Mesothelial cell of epicardium (in vitro differentiated cells): ENCODE data around the gene COIL. TPM values are rescaled to one million over a fixed set of nuclear protein-coding genes. Genes with fewer than 3 reads are reported as not detected.

Experiments used
- DNase-seq, 2 experiments: peaks; one replicate each; pipeline ENCODE4 v3.0.0; 2021; ENCODE audit warnings: low spot score in 2 of 2; ENCODE audit not compliant: unreplicated experiment in 2 of 2
- H3K27ac Mint-ChIP-seq: 2 replicates; pipeline ENCODE4 v1.8.0; 2021; ENCODE audit warnings: mixed read lengths
- H3K27me3 Mint-ChIP-seq: 2 replicates; pipeline ENCODE4 v1.8.0; 2021; ENCODE audit warnings: low read depth, mixed read lengths
- H3K36me3 Mint-ChIP-seq: 2 replicates; pipeline ENCODE4 v1.8.0; 2021; ENCODE audit warnings: mixed read lengths
- H3K4me1 Mint-ChIP-seq: 2 replicates; pipeline ENCODE4 v1.8.0; 2021; ENCODE audit warnings: mixed read lengths
- H3K4me3 Mint-ChIP-seq: 2 replicates; pipeline ENCODE4 v1.8.0; 2021; ENCODE audit warnings: mild to moderate bottlenecking, moderate library complexity, mixed read lengths
- H3K9me3 Mint-ChIP-seq: 2 replicates; pipeline ENCODE4 v1.8.0; 2021; ENCODE audit warnings: mixed read lengths
- total RNA-seq: library from RNA; stranded (reverse); gene quantifications from 3 replicates; pipeline ENCODE4 v1.2.1, GENCODE V29; 2021
- TF ChIP-seq, protein P1 (sequence below): fragments of 200-600 bp; sonication (generic); IDR thresholded peaks from one replicate; pipeline ENCODE4 v1.5.0; 2021; ENCODE audit warnings: antibody characterized with exemption; ENCODE audit not compliant: unreplicated experiment

Gene COIL
- total RNA-seq, 1 donor from 2014 or later, result 23.0 TPM

GRCh38 chr17:56893503-56893902 is 67.3 kb downstream of the COIL start:
- Mint-ChIP-seq H3K36me3 (peaks cover 67% of the 10 kb centered on the region), H3K4me3 (no peak overlapping the region), H3K27ac (no peak overlapping the region), H3K4me1 (peaks cover 5% of the 10 kb centered on the region), H3K27me3 (no peaks in the 10 kb centered on the region), H3K9me3 (peaks cover 4% of the 10 kb centered on the region)
- DNase-seq, result no peak
- TF ChIP-seq, protein P1, sequence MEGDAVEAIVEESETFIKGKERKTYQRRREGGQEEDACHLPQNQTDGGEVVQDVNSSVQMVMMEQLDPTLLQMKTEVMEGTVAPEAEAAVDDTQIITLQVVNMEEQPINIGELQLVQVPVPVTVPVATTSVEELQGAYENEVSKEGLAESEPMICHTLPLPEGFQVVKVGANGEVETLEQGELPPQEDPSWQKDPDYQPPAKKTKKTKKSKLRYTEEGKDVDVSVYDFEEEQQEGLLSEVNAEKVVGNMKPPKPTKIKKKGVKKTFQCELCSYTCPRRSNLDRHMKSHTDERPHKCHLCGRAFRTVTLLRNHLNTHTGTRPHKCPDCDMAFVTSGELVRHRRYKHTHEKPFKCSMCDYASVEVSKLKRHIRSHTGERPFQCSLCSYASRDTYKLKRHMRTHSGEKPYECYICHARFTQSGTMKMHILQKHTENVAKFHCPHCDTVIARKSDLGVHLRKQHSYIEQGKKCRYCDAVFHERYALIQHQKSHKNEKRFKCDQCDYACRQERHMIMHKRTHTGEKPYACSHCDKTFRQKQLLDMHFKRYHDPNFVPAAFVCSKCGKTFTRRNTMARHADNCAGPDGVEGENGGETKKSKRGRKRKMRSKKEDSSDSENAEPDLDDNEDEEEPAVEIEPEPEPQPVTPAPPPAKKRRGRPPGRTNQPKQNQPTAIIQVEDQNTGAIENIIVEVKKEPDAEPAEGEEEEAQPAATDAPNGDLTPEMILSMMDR, result no peak

DNA sequence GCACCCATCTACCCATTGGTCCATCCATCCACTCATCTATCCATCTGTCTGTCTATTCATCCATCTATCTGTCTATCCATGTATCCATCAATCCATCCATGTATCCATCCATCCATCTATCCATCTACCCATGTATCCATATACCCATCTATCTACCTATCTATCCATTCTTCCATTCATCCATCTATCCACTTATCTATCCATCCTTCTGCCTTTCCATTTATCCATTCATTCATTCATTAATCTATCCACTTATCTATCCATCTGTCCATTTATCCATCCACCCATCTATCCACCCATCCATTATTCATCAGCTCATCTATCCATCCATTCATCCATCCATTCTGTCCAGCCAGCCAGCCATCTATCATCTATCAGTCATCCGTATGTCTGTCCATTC is 68.5 kb downstream of the COIL start:
- TF ChIP-seq, protein P1, result no peak
- Mint-ChIP-seq H3K4me1 (peaks cover 5% of the 10 kb centered on the region), H3K36me3 (peaks cover 67% of the 10 kb centered on the region), H3K4me3 (no peak overlapping the region), H3K27me3 (no peaks in the 10 kb centered on the region), H3K27ac (no peak overlapping the region), H3K9me3 (peaks cover 10% of the 10 kb centered on the region)
- no peak for DNase-seq

- TF ChIP-seq, protein P1, result peak; percentile 34
- Mint-ChIP-seq H3K4me1 (peaks cover 5% of the 10 kb centered on the region), H3K36me3 (peaks cover 70% of the 10 kb centered on the region), H3K27me3 (no peaks in the 10 kb centered on the region), H3K4me3 (no peak overlapping the region), H3K27ac (no peak overlapping the region), H3K9me3 (peaks cover 14% of the 10 kb centered on the region)
- no peak for DNase-seq
These were observed 69.1 kb downstream of the COIL start for GRCh38 chr17:56891751-56892150.

DNA sequence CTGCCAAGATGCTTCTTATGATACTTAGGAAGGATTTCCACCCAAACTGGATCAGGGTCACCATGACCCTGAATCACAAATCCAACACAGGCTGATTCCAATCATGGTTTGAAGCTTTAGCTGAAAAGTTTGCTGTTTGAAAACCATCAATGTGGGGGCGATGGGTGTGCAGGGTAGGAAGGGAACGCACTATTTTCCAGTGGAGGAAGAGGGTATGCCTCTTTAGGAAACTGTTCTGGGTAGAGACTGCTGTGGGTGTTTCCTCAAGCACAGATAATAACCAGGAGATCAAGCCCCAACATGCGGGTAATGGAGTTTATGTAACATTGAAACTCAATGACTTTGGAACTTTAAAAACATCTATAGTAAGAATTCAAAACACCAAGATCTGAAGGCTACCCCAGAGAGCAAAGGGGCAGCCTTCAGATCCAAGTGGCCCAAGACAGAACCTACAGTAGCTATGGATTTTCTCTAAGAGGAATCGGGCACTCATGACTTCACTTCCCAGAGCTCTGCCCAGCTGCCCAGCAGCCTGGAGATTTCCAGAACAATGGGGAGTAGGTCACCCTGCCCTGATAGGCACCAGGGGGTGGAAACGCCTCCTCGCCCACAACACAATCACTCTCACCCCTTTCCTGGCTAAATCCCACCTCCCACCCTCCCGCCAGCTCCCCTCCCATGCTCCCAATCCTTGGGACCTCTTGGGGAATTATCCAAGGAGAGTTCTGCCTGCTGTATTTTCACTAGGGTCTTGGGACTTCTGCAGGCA is 69.8 kb downstream of the COIL start:
- H3K4me1 Mint-ChIP-seq, result peaks cover 4% of the 10 kb centered on the region
- TF ChIP-seq, protein P1, result no peak
- H3K9me3 Mint-ChIP-seq, result peaks cover 14% of the 10 kb centered on the region
- H3K27me3 Mint-ChIP-seq, result no peaks in the 10 kb centered on the region
- peaks cover 74% of the 10 kb centered on the region for H3K36me3 Mint-ChIP-seq
- no peak overlapping the region for H3K4me3 Mint-ChIP-seq
- H3K27ac Mint-ChIP-seq, result no peak overlapping the region
- DNase-seq, result no peak

DNA sequence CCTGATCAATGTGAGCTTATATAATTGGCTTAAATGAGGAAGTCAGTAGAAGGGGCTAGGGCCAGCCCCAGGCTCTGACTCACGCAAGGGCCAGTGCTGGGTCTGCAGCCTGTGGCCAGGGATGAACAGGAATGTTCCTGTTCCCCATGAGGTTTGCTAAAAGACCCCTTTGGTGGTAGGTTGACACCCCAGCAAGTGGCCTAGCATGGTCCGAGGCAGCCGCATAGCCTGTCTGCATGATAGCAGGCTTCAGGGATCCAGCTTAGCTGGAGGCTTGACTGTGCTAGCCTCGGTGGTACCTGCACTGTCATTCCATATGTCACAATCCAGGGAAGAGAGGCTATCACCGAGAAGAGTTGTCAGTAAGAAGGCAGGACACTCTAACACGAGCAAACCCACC is 70.5 kb downstream of the COIL start:
- TF ChIP-seq, protein P1, result no peak
- Mint-ChIP-seq H3K4me3 (no peak overlapping the region), H3K4me1 (no peaks in the 10 kb centered on the region), H3K27me3 (no peaks in the 10 kb centered on the region), H3K36me3 (peaks cover 68% of the 10 kb centered on the region), H3K9me3 (peaks cover 14% of the 10 kb centered on the region), H3K27ac (no peak overlapping the region)
- DNase-seq, result no peak

Other genes with a start within 250 kb of the COIL start
- gene C17orf67, start 127.1 kb downstream of the COIL start, total RNA-seq, result 3.5 to 3.9 TPM (median 3.8 TPM) in 3 replicates
- gene DGKE, start 126.9 kb downstream of the COIL start, total RNA-seq, result 8.2 to 9.4 TPM (median 8.6 TPM) in 3 replicates
- 44.3 to 47.4 TPM (median 45.6 TPM) in 3 replicates for gene TRIM25, start 47.0 kb downstream of the COIL start, total RNA-seq
- 45.6 to 49.1 TPM (median 48.2 TPM) in 3 replicates for gene SCPEP1, start 17.1 kb upstream of the COIL start, total RNA-seq
- 26.4 to 30.7 TPM (median 27.5 TPM) in 3 replicates for gene AKAP1, start 124.2 kb upstream of the COIL start, total RNA-seq